Stimulated activated CD4-positive, alpha-beta T cell treated with anti-CD3 and anti-CD28 coated beads, Interleukin-4, amount 100 ng/mL, for 24 hours (primary cell): ENCODE results near the gene PHF14.

Experiments used
- DNase-seq: peaks from one replicate; pipeline ENCODE4 v3.0.0-alpha.2; 2020

Gene PHF14

GRCh38 chr7:11212816-11213215 is 239.1 kb downstream of the PHF14 start:
- DNase-seq, result no peak

GRCh38 chr7:11213266-11213665 is 239.6 kb downstream of the PHF14 start:
- no peak for DNase-seq

- no peak for DNase-seq
Observed at GRCh38 chr7:11216276-11216675, 242.6 kb downstream of the PHF14 start.

DNA sequence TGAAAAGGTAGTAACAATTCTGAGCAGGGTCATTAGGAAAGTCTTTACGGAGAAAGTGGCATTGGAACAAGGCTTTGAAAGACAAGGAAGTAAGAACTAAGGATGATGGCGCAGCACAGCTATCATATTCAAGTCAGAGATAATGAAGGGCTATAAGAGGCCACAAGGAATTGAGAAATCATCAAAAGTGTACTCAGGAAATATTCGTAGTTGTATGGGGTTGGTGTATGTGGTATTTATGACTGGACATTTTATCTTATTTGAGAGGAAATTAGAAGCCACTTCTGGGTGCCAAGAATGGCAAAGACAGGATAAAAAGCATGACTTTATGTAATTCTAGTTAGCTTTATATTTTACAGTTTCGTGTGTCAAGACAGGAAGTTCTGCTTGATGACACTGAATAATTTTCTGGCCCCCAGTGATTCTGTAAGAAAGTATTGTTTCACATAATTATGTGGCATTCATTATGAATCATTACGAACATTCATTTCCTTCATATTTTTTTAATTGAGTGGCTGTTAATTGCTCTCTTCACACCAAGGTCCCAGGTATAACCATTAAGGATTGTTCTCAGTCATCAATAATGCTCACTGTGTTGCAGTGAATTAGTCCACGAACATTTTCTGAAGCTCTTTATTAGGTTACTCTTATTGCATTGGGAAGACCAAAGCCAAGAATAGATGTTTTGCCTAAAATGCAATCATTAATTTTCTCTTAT is 244.3 kb downstream of the PHF14 start:
- no peak for DNase-seq
